H9 (cell line): ENCODE measurements around the gene ABCC2. TPM values are rescaled to one million over a fixed set of nuclear protein-coding genes. Genes with fewer than 3 reads are reported as not detected.

ENCODE experiments used
- DNase-seq: peaks from one replicate; pipeline ENCODE4 v3.0.0-alpha.2; 2017
- H2AFZ ChIP-seq: one replicate; pipeline ENCODE4 v1.6.1; 2013; ENCODE audit warnings: mild to moderate bottlenecking, low read length, control low read depth, moderate library complexity
- H2AK5ac ChIP-seq: 2 replicates; pipeline ENCODE4 v1.6.1; 2013; ENCODE audit warnings: low read length, control low read depth, mixed read lengths; ENCODE audit not compliant: insufficient read length
- H2BK120ac ChIP-seq: one replicate; pipeline ENCODE4 v1.6.1; 2013; ENCODE audit warnings: low read depth, mild to moderate bottlenecking, low read length, control low read depth, inconsistent platforms; ENCODE audit not compliant: poor library complexity, severe bottlenecking
- H2BK12ac ChIP-seq: 2 replicates; pipeline ENCODE4 v1.6.1; 2013; ENCODE audit warnings: low read length, control low read depth, mixed read lengths, low read depth; ENCODE audit not compliant: insufficient read length
- H2BK15ac ChIP-seq: 2 replicates; pipeline ENCODE4 v1.6.1; 2013; ENCODE audit warnings: low read depth, low read length, control low read depth
- H2BK20ac ChIP-seq: one replicate; pipeline ENCODE4 v1.6.1; 2013; ENCODE audit warnings: low read depth, mild to moderate bottlenecking, low read length, control low read depth, inconsistent platforms; ENCODE audit not compliant: poor library complexity, severe bottlenecking
- H2BK5ac ChIP-seq: 2 replicates; pipeline ENCODE4 v1.6.1; 2013; ENCODE audit warnings: low read length, control low read depth, mixed read lengths; ENCODE audit not compliant: insufficient read length
- H3K14ac ChIP-seq: 2 replicates; pipeline ENCODE4 v1.6.1; 2013; ENCODE audit warnings: low read length, control low read depth; ENCODE audit not compliant: insufficient read depth
- H3K18ac ChIP-seq: 2 replicates; pipeline ENCODE4 v1.6.1; 2013; ENCODE audit warnings: low read depth, mild to moderate bottlenecking, mixed read lengths, low read length, control low read depth; ENCODE audit not compliant: insufficient read length
- H3K23ac ChIP-seq: 2 replicates; pipeline ENCODE4 v1.6.1; 2013; ENCODE audit warnings: low read length, control low read depth, mixed read lengths, low read depth; ENCODE audit not compliant: insufficient read length
- H3K23me2 ChIP-seq: 2 replicates; pipeline ENCODE4 v1.6.1; 2013; ENCODE audit warnings: low read depth, mild to moderate bottlenecking, mixed read lengths, low read length, control low read depth; ENCODE audit not compliant: insufficient read length, poor library complexity, severe bottlenecking
- H3K27ac ChIP-seq: 2 replicates; pipeline ENCODE4 v1.5.1; 2013; ENCODE audit warnings: low read length, control low read depth, mixed read lengths, low read depth; ENCODE audit not compliant: insufficient read length
- H3K27me3 ChIP-seq: 2 replicates; pipeline ENCODE4 v1.6.1; 2013; ENCODE audit warnings: low read length, control low read depth, inconsistent platforms; ENCODE audit not compliant: insufficient read depth
- H3K4ac ChIP-seq: 2 replicates; pipeline ENCODE4 v1.6.1; 2013; ENCODE audit warnings: low read depth, mild to moderate bottlenecking, control low read depth, inconsistent platforms, low read length, moderate library complexity
- H3K4me1 ChIP-seq: 2 replicates; pipeline ENCODE4 v1.6.1; 2013; ENCODE audit warnings: low read length, control low read depth, inconsistent platforms; ENCODE audit not compliant: insufficient read depth
- H3K4me2 ChIP-seq: 2 replicates; pipeline ENCODE4 v1.6.1; 2013; ENCODE audit warnings: low read length, control low read depth, mixed read lengths; ENCODE audit not compliant: insufficient read length, insufficient read depth
- H3K56ac ChIP-seq: 2 replicates; pipeline ENCODE4 v1.6.1; 2013; ENCODE audit warnings: low read depth, mild to moderate bottlenecking, mixed read lengths, low read length, control low read depth; ENCODE audit not compliant: insufficient read length
- H3K79me1 ChIP-seq: 2 replicates; pipeline ENCODE4 v1.6.1; 2013; ENCODE audit warnings: low read depth, mild to moderate bottlenecking, moderate library complexity, low read length, control low read depth, inconsistent platforms; ENCODE audit not compliant: insufficient read depth, poor library complexity, severe bottlenecking
- H3K79me2 ChIP-seq: 2 replicates; pipeline ENCODE4 v1.6.1; 2013; ENCODE audit warnings: low read length, control low read depth, inconsistent platforms; ENCODE audit not compliant: insufficient read depth
- H3K9ac ChIP-seq: 2 replicates; pipeline ENCODE4 v1.6.1; 2013; ENCODE audit warnings: low read length, control low read depth, mixed read lengths; ENCODE audit not compliant: insufficient read length; ENCODE audit errors: extremely low read depth
- H3K9me3 ChIP-seq: one replicate; pipeline ENCODE4 v1.6.1; 2013; ENCODE audit warnings: low read depth, low read length, inconsistent platforms; ENCODE audit not compliant: control insufficient read depth
- H3T11ph ChIP-seq: one replicate; pipeline ENCODE4 v1.6.1; 2013; ENCODE audit warnings: mild to moderate bottlenecking, low read length, control low read depth, inconsistent platforms
- H4K20me1 ChIP-seq: one replicate; pipeline ENCODE4 v1.6.1; 2013; ENCODE audit not compliant: control insufficient read depth, insufficient read length, insufficient read depth
- H4K5ac ChIP-seq: 2 replicates; pipeline ENCODE4 v1.6.1; 2013; ENCODE audit warnings: low read depth, mild to moderate bottlenecking, mixed read lengths, low read length, control low read depth; ENCODE audit not compliant: insufficient read length
- H4K8ac ChIP-seq: replicated peaks from 2 replicates; pipeline ENCODE4 v1.6.1; 2013; ENCODE audit warnings: low read length, control low read depth, mixed read lengths, low read depth; ENCODE audit not compliant: insufficient read length
- H4K91ac ChIP-seq: 2 replicates; pipeline ENCODE4 v1.6.1; 2013; ENCODE audit warnings: low read depth, mild to moderate bottlenecking, moderate library complexity, mixed read lengths, low read length, control low read depth; ENCODE audit not compliant: insufficient read length
- H3K27ac Mint-ChIP-seq, 3 experiments: 2 replicates in 2 of 3; 3 replicates in 1 of 3; pipeline ENCODE4 v1.8.0; 2020 to 2021; ENCODE audit warnings: mixed read lengths in 3 of 3, mild to moderate bottlenecking in 1 of 3, moderate library complexity in 1 of 3
- H3K27me3 Mint-ChIP-seq: 2 replicates; pipeline ENCODE4 v1.8.0; 2021; ENCODE audit warnings: low read depth, mild to moderate bottlenecking, moderate library complexity, mixed read lengths
- H3K36me3 Mint-ChIP-seq, 3 experiments: 2 replicates in 2 of 3; 3 replicates in 1 of 3; pipeline ENCODE4 v1.8.0; 2020 to 2021; ENCODE audit warnings: low read depth in 3 of 3, mixed read lengths in 3 of 3; ENCODE audit not compliant: insufficient read depth in 1 of 3
- H3K4me1 Mint-ChIP-seq, 2 experiments: 2 replicates each; pipeline ENCODE4 v1.8.0; 2020; ENCODE audit warnings: mixed read lengths in 2 of 2
- H3K4me3 Mint-ChIP-seq, 2 experiments: 2 replicates in 1 of 2; 3 replicates in 1 of 2; pipeline ENCODE4 v1.8.0; 2020 to 2021; ENCODE audit warnings: mild to moderate bottlenecking in 2 of 2, mixed read lengths in 2 of 2, moderate library complexity in 1 of 2
- H3K9me3 Mint-ChIP-seq, 2 experiments: 2 replicates in 1 of 2; 3 replicates in 1 of 2; pipeline ENCODE4 v1.8.0; 2020; ENCODE audit warnings: mild to moderate bottlenecking in 2 of 2, mixed read lengths in 2 of 2, moderate library complexity in 1 of 2
- CTCF ChIP-seq: fragments of 200-600 bp; sonication (generic); conservative IDR thresholded peaks from 3 replicates; pipeline ENCODE4 v1.8.0; 2021; ENCODE audit warnings: antibody characterized with exemption, mild to moderate bottlenecking
- WGBS: extraction: QIAGEN DNeasy Blood & Tissue Kit; methylation state at CpG from one replicate; pipeline ENCODE4 v1.1.7; 2013; ENCODE audit warnings: missing lambda C conversion rate, low lambda C conversion rate, mixed read lengths; ENCODE audit not compliant: insufficient read length; ENCODE audit errors: extremely low coverage; 5-methylcytosine and 5-hydroxymethylcytosine counted together
- total RNA-seq: library from RNA; stranded (reverse); gene quantifications from 2 replicates; pipeline ENCODE4 v1.2.1, GENCODE V29; 2021

ABCC2 gene
- total RNA-seq, 1 experiment from 2014 or later = 0.68 TPM

DNA sequence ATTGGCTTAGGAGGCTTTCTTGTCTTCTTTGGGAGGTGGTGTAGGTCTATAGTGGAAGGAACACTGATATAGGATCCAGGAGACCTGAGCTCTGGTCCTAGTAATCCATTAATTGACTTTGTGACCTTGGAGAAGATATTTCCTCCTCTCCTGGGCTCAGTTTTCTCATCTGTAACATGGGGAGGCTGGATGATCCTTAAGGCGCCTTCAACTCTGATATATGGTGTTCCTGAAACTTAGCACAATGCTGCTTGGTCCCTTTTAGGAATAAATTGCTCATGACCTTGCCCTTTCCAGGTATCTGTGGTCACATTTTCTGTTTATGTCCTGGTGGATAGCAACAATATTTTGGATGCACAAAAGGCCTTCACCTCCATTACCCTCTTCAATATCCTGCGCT, 25.3 kb downstream of the ABCC2 start:
- H3K4me1 Mint-ChIP-seq = no peaks in the 10 kb centered on the region
- H2BK20ac ChIP-seq = no peak overlapping the region
- no peak overlapping the region; a peak in 1 of 7 replicates for H3K27ac Mint-ChIP-seq
- no peak overlapping the region for H3K14ac ChIP-seq
- no peak overlapping the region for H2AFZ ChIP-seq
- no peak overlapping the region for H3K23ac ChIP-seq
- no peaks in the 10 kb centered on the region for H3K79me1 ChIP-seq
- H4K8ac ChIP-seq = no peak overlapping the region
- H3K79me2 ChIP-seq = no peaks in the 10 kb centered on the region
- no peaks in the 10 kb centered on the region for H3K4me1 ChIP-seq
- no peak overlapping the region for H2BK12ac ChIP-seq
- no peak overlapping the region for H3T11ph ChIP-seq
- WGBS = no CpG with 5 or more reads among the region's 2 CpGs
- H3K4ac ChIP-seq = no peak overlapping the region
- H3K27me3 ChIP-seq = no peaks in the 10 kb centered on the region
- no peak overlapping the region for H3K9ac ChIP-seq
- H2BK120ac ChIP-seq = no peak overlapping the region
- H3K56ac ChIP-seq = no peak overlapping the region
- no peak overlapping the region for H2BK5ac ChIP-seq
- no peak overlapping the region for H3K4me3 Mint-ChIP-seq
- H3K18ac ChIP-seq = no peak overlapping the region
- no peak for DNase-seq
- H2AK5ac ChIP-seq = no peak overlapping the region
- H3K9me3 ChIP-seq = no peaks in the 10 kb centered on the region
- H3K23me2 ChIP-seq = no peaks in the 10 kb centered on the region
- H3K36me3 Mint-ChIP-seq = no peaks in the 10 kb centered on the region
- H3K27me3 Mint-ChIP-seq = no peaks in the 10 kb centered on the region; the same call in 1 of the 2 replicates
- H4K5ac ChIP-seq = no peak overlapping the region
- TF ChIP-seq CTCF = no peak
- H4K20me1 ChIP-seq = no peaks in the 10 kb centered on the region
- H4K91ac ChIP-seq = no peak overlapping the region
- no peak overlapping the region for H3K27ac ChIP-seq
- no peak overlapping the region for H3K4me2 ChIP-seq
- 0 out of 2 replicates have a peak overlapping the region, but pooled peaks have one; percentile 28 for H2BK15ac ChIP-seq
- H3K9me3 Mint-ChIP-seq = no peaks in the 10 kb centered on the region
